ENCODE data around the gene ALDH16A1. TPM values are rescaled to one million over a fixed set of nuclear protein-coding genes. Genes with fewer than 3 reads are reported as not detected.

Gene ALDH16A1
- total and polyA plus RNA-seq, 10 of the 15 experiments (the other 5 are each of a cell fraction or from before 2014, with no cell fraction given) = 1.7 to 49.3 (median 18.1) TPM

DNA sequence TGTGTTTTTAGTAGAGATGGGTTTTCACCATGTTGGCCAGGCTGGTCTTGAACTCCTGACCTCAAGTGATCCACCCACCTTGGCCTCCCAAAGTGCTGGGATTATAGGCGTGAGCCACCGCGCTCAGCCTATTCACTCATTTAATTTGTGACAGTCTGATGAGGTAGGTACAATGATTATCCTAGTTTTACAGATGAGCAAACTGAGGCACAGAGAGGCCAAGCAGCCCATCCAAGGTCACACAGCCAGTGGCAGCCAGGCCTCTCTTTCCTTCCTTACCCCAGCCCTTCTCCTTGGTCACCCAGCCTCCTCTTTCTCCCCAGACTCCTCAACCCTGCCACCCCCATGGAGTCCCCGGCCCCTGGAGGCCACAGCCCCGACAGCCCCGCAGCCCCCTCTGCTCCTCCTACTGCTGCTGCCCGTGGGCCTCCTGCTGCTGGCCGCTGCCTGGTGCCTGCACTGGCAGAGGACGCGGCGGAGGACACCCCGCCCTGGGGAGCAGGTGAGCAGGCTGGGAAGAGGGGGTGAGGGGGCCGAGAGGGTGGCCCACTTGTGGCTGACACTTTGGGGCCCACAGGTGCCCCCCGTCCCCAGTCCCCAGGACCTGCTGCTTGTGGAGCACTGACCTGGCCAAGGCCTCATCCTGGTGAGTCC is 27.1 kb downstream of the ALDH16A1 start:
- Histone ChIP-seq H3K4me1 (ENCODE audit: control insufficient read depth, insufficient read depth, low read length) (no peaks in the 10 kb centered on the region), H3K27ac (ENCODE audit: control insufficient read depth, insufficient read depth) (no peak overlapping the region), H2AFZ (ENCODE audit: control insufficient read depth, low read depth, low read length) (no peak overlapping the region), H3K36me3 (ENCODE audit: control insufficient read depth in 2 of 2, insufficient read depth in 2 of 2, low read length in 1 of 2) (no peaks in the 10 kb centered on the region), H3K9ac (ENCODE audit: control insufficient read depth, insufficient read depth, low read length) (no peak overlapping the region), H3K9me3 (replicated peaks; ENCODE audit: control insufficient read depth, insufficient read depth, low read length) (no peaks in the 10 kb centered on the region), H3K79me2 (ENCODE audit: control insufficient read depth, insufficient read depth, low read length) (no peaks in the 10 kb centered on the region), H3K27me3 (replicated peaks in 1 of 2; ENCODE audit: control insufficient read depth in 2 of 2, insufficient read depth in 2 of 2, low read length in 1 of 2) (no peaks in the 10 kb centered on the region), H3K4me3 (no peak overlapping the region), H3K4me2 (ENCODE audit: control insufficient read depth, insufficient read depth) (no peak overlapping the region), H4K20me1 (ENCODE audit: control insufficient read depth, insufficient read depth) (no peaks in the 10 kb centered on the region)
- 91% methylated on average over 11 of the region's 14 CpGs for WGBS (ENCODE audit: insufficient coverage, insufficient replicate concordance, low lambda C conversion rate, missing lambda C conversion rate)
- ChIA-PET SMC1A (ENCODE audit: uncharacterized antibody, unreplicated experiment) (no interaction called here), RAD21 (ENCODE audit: unreplicated experiment) (no interaction called here), CTCF (no interaction called here), POLR2A (interaction anchor here (0.7 kb wide), 1 partner anchor 666 kb away, joined by 3 read pairs; no protein-coding TSS in a partner anchor)
- FAIRE-seq (no peak), ATAC-seq (no peak), DNase-seq (ENCODE audit: low read depth, low spot score) (no peak)
- TF ChIP-seq BMI1 (IDR thresholded peaks at IDR 0.05; ENCODE audit: borderline replicate concordance) (no peak), EGR1 (IDR thresholded peaks at IDR 0.05; ENCODE audit: borderline replicate concordance in 1 of 2, low read depth in 2 of 2, low read length in 2 of 2) (no peak), MEF2B (IDR thresholded peaks at IDR 0.05; ENCODE audit: partially characterized antibody, poor library complexity, severe bottlenecking) (no peak), SIN3A (IDR thresholded peaks at IDR 0.05; ENCODE audit: low read depth, low read length) (no peak), ZSCAN29 (IDR thresholded peaks at IDR 0.05) (no peak), ZNF622 (IDR thresholded peaks at IDR 0.05) (no peak), CREM (IDR thresholded peaks at IDR 0.05; ENCODE audit: low read depth) (no peak)
- TF ChIP-seq, protein P1, sequence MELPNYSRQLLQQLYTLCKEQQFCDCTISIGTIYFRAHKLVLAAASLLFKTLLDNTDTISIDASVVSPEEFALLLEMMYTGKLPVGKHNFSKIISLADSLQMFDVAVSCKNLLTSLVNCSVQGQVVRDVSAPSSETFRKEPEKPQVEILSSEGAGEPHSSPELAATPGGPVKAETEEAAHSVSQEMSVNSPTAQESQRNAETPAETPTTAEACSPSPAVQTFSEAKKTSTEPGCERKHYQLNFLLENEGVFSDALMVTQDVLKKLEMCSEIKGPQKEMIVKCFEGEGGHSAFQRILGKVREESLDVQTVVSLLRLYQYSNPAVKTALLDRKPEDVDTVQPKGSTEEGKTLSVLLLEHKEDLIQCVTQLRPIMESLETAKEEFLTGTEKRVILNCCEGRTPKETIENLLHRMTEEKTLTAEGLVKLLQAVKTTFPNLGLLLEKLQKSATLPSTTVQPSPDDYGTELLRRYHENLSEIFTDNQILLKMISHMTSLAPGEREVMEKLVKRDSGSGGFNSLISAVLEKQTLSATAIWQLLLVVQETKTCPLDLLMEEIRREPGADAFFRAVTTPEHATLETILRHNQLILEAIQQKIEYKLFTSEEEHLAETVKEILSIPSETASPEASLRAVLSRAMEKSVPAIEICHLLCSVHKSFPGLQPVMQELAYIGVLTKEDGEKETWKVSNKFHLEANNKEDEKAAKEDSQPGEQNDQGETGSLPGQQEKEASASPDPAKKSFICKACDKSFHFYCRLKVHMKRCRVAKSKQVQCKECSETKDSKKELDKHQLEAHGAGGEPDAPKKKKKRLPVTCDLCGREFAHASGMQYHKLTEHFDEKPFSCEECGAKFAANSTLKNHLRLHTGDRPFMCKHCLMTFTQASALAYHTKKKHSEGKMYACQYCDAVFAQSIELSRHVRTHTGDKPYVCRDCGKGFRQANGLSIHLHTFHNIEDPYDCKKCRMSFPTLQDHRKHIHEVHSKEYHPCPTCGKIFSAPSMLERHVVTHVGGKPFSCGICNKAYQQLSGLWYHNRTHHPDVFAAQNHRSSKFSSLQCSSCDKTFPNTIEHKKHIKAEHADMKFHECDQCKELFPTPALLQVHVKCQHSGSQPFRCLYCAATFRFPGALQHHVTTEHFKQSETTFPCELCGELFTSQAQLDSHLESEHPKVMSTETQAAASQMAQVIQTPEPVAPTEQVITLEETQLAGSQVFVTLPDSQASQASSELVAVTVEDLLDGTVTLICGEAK (IDR thresholded peaks at IDR 0.05; ENCODE audit: borderline replicate concordance) = no peak
- TF ChIP-seq, protein P2, sequence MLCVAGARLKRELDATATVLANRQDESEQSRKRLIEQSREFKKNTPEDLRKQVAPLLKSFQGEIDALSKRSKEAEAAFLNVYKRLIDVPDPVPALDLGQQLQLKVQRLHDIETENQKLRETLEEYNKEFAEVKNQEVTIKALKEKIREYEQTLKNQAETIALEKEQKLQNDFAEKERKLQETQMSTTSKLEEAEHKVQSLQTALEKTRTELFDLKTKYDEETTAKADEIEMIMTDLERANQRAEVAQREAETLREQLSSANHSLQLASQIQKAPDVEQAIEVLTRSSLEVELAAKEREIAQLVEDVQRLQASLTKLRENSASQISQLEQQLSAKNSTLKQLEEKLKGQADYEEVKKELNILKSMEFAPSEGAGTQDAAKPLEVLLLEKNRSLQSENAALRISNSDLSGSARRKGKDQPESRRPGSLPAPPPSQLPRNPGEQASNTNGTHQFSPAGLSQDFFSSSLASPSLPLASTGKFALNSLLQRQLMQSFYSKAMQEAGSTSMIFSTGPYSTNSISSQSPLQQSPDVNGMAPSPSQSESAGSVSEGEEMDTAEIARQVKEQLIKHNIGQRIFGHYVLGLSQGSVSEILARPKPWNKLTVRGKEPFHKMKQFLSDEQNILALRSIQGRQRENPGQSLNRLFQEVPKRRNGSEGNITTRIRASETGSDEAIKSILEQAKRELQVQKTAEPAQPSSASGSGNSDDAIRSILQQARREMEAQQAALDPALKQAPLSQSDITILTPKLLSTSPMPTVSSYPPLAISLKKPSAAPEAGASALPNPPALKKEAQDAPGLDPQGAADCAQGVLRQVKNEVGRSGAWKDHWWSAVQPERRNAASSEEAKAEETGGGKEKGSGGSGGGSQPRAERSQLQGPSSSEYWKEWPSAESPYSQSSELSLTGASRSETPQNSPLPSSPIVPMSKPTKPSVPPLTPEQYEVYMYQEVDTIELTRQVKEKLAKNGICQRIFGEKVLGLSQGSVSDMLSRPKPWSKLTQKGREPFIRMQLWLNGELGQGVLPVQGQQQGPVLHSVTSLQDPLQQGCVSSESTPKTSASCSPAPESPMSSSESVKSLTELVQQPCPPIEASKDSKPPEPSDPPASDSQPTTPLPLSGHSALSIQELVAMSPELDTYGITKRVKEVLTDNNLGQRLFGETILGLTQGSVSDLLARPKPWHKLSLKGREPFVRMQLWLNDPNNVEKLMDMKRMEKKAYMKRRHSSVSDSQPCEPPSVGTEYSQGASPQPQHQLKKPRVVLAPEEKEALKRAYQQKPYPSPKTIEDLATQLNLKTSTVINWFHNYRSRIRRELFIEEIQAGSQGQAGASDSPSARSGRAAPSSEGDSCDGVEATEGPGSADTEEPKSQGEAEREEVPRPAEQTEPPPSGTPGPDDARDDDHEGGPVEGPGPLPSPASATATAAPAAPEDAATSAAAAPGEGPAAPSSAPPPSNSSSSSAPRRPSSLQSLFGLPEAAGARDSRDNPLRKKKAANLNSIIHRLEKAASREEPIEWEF (IDR thresholded peaks at IDR 0.05; ENCODE audit: insufficient replicate concordance, low read depth, low read length) = no peak
- intact Hi-C loops (cut with micrococcal nuclease; ENCODE audit: unreplicated experiment) (no loop called here), in situ Hi-C loops (cut with MboI) (no loop called here)
- BruUV-seq (replicated peaks) = no TSS peak

Measured in GM12878 (cell line).